Ascending aorta (tissue), 2 donors: ENCODE measurements around the gene SRC. TPM values are rescaled to one million over a fixed set of nuclear protein-coding genes. Genes with fewer than 3 reads are reported as not detected.
A peak's percentile ranks its signal among the peaks of the same experiment; 100 is the strongest.

Experiments
- DNase-seq, 2 donors: peaks; one replicate each; pipeline ENCODE4 v3.0.0-alpha.2; 2019; ENCODE audit warnings: low spot score in 2 of 2
- H3K27ac ChIP-seq, 2 donors: fragments of 200-600 bp; sonication (generic); one replicate each; pipeline ENCODE4 v1.5.1; 2016 to 2017; ENCODE audit warnings: mild to moderate bottlenecking in 1 of 2
- H3K27me3 ChIP-seq: fragments of 200-600 bp; sonication (generic); one replicate; pipeline ENCODE4 v1.5.1; 2017
- H3K36me3 ChIP-seq, 2 donors: fragments of 200-600 bp; sonication (generic); one replicate each; pipeline ENCODE4 v1.5.1; 2016
- H3K4me1 ChIP-seq, 2 donors: fragments of 200-600 bp; sonication (generic); one replicate each; pipeline ENCODE4 v1.5.1; 2016 to 2017; ENCODE audit warnings: mild to moderate bottlenecking in 1 of 2
- H3K4me3 ChIP-seq, 2 donors: fragments of 200-600 bp; sonication (generic); one replicate each; pipeline ENCODE4 v1.5.1; 2016 to 2017; ENCODE audit warnings: mild to moderate bottlenecking in 1 of 2
- H3K9me3 ChIP-seq, 2 donors: fragments of 200-600 bp; sonication (generic); one replicate each; pipeline ENCODE4 v1.5.1; 2016
- intact Hi-C: fragments of 100-400 bp; cut with DNase I; formaldehyde crosslinking; loops from one replicate; pipeline ENCODE4 v1.15.1; 2023
- total RNA-seq: library from RNA; depleted of rRNA; stranded (reverse); fragments of >200 nt; gene quantifications from one replicate; pipeline ENCODE4 v1.1.0, GENCODE V29; 2016
- TF ChIP-seq, protein P1 (sequence below), 3 experiments: fragments of 200-600 bp in 2 of 3; fragments of 450-650 bp in 1 of 3; sonication (generic) in 2 of 3; IDR thresholded peaks; one replicate each; pipeline ENCODE4 v1.5.1; 2016 to 2019; ENCODE audit warnings: antibody characterized with exemption in 3 of 3, mild to moderate bottlenecking in 1 of 3, moderate library complexity in 1 of 3

The SRC gene
- total RNA-seq, 1 donor from 2014 or later = 67.4 TPM

DNA sequence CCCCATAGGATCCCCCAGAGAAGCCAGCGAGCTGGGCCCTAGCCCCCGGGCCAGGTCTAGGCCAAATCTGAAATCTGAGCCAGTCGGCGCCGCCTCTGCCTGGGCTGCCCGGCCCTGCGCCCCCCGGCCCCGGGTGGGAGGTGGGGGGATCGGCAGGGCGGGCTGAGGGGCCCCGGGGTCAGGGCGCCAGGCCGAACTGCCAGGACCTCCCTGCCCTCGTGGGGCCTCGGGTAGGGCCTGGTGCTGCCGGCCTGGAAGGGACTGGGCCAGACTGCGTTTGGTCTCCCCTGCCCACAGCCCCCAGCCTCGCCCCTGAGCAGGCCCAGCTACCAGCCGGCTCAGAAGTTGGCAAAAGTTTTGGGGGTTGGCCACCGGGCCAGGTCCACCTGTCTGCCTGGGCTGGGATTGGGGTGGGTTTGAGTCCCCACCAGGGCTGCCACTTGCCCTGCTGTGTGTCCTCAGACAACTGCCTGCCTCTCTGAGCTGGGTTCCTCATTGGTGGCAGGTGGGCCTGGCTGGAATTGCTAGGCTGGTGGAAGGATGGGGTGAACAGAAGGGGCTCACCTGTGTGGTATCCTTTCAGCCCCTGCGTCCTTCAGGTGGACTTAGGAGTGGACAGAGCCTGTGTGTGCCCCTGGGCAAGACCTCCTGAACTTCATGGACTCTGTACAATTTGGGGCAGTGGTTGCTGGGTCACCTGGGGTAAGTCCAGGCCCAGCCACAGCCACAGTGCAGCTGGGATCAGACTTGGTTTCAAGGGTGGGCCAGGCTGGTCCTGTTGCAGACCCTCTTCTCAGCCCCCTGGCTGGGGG, 801 bp downstream of the SRC start:
- H3K4me1 ChIP-seq = peaks cover 13 to 47% of the 10 kb centered on the region in 2 donors
- TF ChIP-seq, protein P1, sequence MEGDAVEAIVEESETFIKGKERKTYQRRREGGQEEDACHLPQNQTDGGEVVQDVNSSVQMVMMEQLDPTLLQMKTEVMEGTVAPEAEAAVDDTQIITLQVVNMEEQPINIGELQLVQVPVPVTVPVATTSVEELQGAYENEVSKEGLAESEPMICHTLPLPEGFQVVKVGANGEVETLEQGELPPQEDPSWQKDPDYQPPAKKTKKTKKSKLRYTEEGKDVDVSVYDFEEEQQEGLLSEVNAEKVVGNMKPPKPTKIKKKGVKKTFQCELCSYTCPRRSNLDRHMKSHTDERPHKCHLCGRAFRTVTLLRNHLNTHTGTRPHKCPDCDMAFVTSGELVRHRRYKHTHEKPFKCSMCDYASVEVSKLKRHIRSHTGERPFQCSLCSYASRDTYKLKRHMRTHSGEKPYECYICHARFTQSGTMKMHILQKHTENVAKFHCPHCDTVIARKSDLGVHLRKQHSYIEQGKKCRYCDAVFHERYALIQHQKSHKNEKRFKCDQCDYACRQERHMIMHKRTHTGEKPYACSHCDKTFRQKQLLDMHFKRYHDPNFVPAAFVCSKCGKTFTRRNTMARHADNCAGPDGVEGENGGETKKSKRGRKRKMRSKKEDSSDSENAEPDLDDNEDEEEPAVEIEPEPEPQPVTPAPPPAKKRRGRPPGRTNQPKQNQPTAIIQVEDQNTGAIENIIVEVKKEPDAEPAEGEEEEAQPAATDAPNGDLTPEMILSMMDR (IDR thresholded peaks at IDR 0.05) = no peak
- intact Hi-C loops = loop anchor here (1.0 kb wide), 1 partner anchor 57 kb away; the partner anchor contains the start of gene MANBAL
- no peaks in the 10 kb centered on the region for H3K9me3 ChIP-seq
- H3K27me3 ChIP-seq = no peaks in the 10 kb centered on the region
- DNase-seq = no peak
- H3K36me3 ChIP-seq = peaks cover 0 to 5% of the 10 kb centered on the region in 2 donors
- H3K4me3 ChIP-seq = peak overlapping the region; percentile 83 to 94
- peak overlapping the region; percentile 95 to 97 for H3K27ac ChIP-seq

GRCh38 chr20:37347347-37347823, 1.4 kb downstream of the SRC start:
- no peaks in the 10 kb centered on the region for H3K27me3 ChIP-seq
- peaks cover 13 to 47% of the 10 kb centered on the region in 2 donors for H3K4me1 ChIP-seq
- peak overlapping the region; percentile 83 to 94 for H3K4me3 ChIP-seq
- DNase-seq = no peak
- H3K36me3 ChIP-seq = peaks cover 0 to 5% of the 10 kb centered on the region in 2 donors
- no peaks in the 10 kb centered on the region for H3K9me3 ChIP-seq
- intact Hi-C loops = no loop called here
- TF ChIP-seq, protein P1 (IDR thresholded peaks at IDR 0.05) = no peak
- peak overlapping the region; percentile 95 to 97 for H3K27ac ChIP-seq

- H3K27me3 ChIP-seq = no peaks in the 10 kb centered on the region
- no peak for DNase-seq
- TF ChIP-seq, protein P1 (IDR thresholded peaks at IDR 0.05) = no peak
- peaks cover 0 to 5% of the 10 kb centered on the region in 2 donors for H3K36me3 ChIP-seq
- H3K9me3 ChIP-seq = no peaks in the 10 kb centered on the region
- H3K27ac ChIP-seq = peak overlapping the region; percentile 95 to 97
- H3K4me3 ChIP-seq = peak overlapping the region in 1 of 2 donors; percentile 94
- peaks cover 13 to 47% of the 10 kb centered on the region in 2 donors for H3K4me1 ChIP-seq
- intact Hi-C loops = loop anchor here (2.0 kb wide), 2 partner anchors 35 to 51 kb away; no protein-coding TSS in a partner anchor
Measured at GRCh38 chr20:37347891-37348791, 2.2 kb downstream of the SRC start.

DNA sequence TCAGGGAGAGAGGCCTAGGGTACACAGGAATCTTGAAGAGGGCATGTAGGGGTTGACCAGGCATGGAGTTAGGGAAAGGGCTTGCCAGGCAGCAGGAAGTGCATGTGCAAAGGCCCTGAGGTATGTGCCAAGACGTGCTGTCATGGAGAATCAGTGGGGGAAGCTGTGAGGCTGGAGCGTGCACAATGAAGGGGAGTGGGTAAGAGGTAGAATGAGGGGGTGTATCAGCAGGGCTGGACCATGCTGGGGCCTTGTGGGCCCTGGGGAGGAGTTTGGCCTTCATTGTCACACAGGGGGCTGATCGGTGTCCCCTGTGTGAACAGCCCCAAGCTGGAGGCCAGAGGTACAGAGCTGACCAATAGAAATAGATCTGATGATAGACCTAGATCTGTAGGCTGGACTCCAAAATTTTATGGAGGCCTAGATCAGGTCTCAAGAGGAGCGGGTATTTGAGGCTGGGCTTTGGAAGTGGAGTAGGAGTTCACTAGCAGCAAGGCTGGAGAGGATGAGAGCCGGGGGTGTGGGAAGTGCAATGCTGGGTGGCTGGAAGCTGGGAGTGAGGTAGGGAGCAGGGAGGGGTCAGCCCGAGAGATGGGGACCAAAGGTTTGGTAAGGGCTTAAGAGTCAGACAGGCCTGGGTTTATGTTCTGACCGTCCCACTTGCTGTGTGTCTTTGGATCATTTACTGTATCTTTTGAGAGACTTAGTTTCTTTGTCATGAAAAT, 3.0 kb downstream of the SRC start:
- peaks cover 13 to 49% of the 10 kb centered on the region in 2 donors for H3K4me1 ChIP-seq
- peak overlapping the region in 1 of 2 donors; percentile 13 for H3K4me3 ChIP-seq
- H3K36me3 ChIP-seq = peaks cover 4 to 5% of the 10 kb centered on the region in 2 donors
- H3K27ac ChIP-seq = peak overlapping the region; percentile 95 to 97
- intact Hi-C loops = loop anchor here (2.0 kb wide), 2 partner anchors 34 to 52 kb away; no protein-coding TSS in a partner anchor
- no peaks in the 10 kb centered on the region for H3K9me3 ChIP-seq
- no peaks in the 10 kb centered on the region for H3K27me3 ChIP-seq
- no peak for DNase-seq
- TF ChIP-seq, protein P1 (IDR thresholded peaks at IDR 0.05) = no peak
